Stimulated activated CD8-positive, alpha-beta memory T cell treated with anti-CD3 and anti-CD28 coated beads, Interleukin-15, amount 100 ng/mL, for 24 hours (primary cell): ENCODE results near the gene SUSD2.
"Not testable (repeated sequence)": the region's sequence is repeated elsewhere in the genome, so short reads cannot be mapped to it uniquely, and the experiment has no call there.

Experiments
- DNase-seq: peaks from one replicate; pipeline ENCODE4 v3.0.0-alpha.2; 2020; ENCODE audit warnings: low read depth

The SUSD2 gene

GRCh38 chr22:24214467-24215285 is 33.4 kb downstream of the SUSD2 start:
- DNase-seq, result no peak

- DNase-seq, result no peak
These were observed 35.4 kb downstream of the SUSD2 start for GRCh38 chr22:24216541-24217209.

- no peak for DNase-seq
These were observed 36.1 kb downstream of the SUSD2 start for GRCh38 chr22:24217384-24217783.

- DNase-seq, result no peak
These were observed 38.5 kb downstream of the SUSD2 start for GRCh38 chr22:24219750-24220149.

- DNase-seq, result no peak
These were observed 43.2 kb downstream of the SUSD2 start for GRCh38 chr22:24224468-24224867.

GRCh38 chr22:24225044-24225601 is 43.8 kb downstream of the SUSD2 start:
- no peak for DNase-seq

GRCh38 chr22:24225951-24226350 is 44.7 kb downstream of the SUSD2 start:
- no peak for DNase-seq

GRCh38 chr22:24230911-24231656 is 49.8 kb downstream of the SUSD2 start:
- DNase-seq, result peak; percentile 46

GRCh38 chr22:24231706-24232105 is 50.4 kb downstream of the SUSD2 start:
- DNase-seq, result no peak

- DNase-seq, result no peak
These were observed 50.8 kb downstream of the SUSD2 start for GRCh38 chr22:24232124-24232523.

GRCh38 chr22:24232725-24233124 is 51.4 kb downstream of the SUSD2 start:
- DNase-seq, result no peak

- DNase-seq, result no peak
These were observed 51.9 kb downstream of the SUSD2 start for GRCh38 chr22:24233235-24233634.

GRCh38 chr22:24233816-24234215 is 52.5 kb downstream of the SUSD2 start:
- no peak for DNase-seq

GRCh38 chr22:24235315-24235714 is 54.0 kb downstream of the SUSD2 start:
- no peak for DNase-seq

GRCh38 chr22:24236656-24237055 is 55.4 kb downstream of the SUSD2 start:
- no peak for DNase-seq

- DNase-seq, result not testable (repeated sequence)
These were observed 56.9 kb downstream of the SUSD2 start for GRCh38 chr22:24238101-24238694.
